CD14-positive monocyte (primary cell): ENCODE measurements around the gene SNHG17. TPM values are rescaled to one million over a fixed set of nuclear protein-coding genes. Genes with fewer than 3 reads are reported as not detected.

ENCODE experiments used
- DNase-seq, 3 donors: peaks; one replicate each; pipeline ENCODE4 v3.0.0-alpha.2; 2011 to 2022
- H2AFZ ChIP-seq: 2 replicates; pipeline ENCODE4 v1.6.0; 2012; ENCODE audit warnings: mild to moderate bottlenecking, low read depth, low read length, inconsistent platforms; ENCODE audit not compliant: insufficient read depth, poor library complexity, severe bottlenecking
- H3K27ac ChIP-seq, 2 donors: 1 replicate in 1 of 2; 2 replicates in 1 of 2; pipeline ENCODE4 v1.5.1; 2012 to 2013; ENCODE audit warnings: low read length in 2 of 2, control low read depth in 1 of 2, inconsistent platforms in 1 of 2, low read depth in 1 of 2, mild to moderate bottlenecking in 1 of 2
- H3K27me3 ChIP-seq, 2 donors: one replicate each; pipeline versions ENCODE4 v1.6.0 to v1.6.1; 2011 to 2013; ENCODE audit warnings: low read length in 2 of 2; ENCODE audit not compliant: control insufficient read depth in 2 of 2, insufficient read depth in 2 of 2
- H3K36me3 ChIP-seq, 2 donors: replicated peaks in 1 of 2; 1 replicate in 1 of 2; 2 replicates in 1 of 2; pipeline versions ENCODE4 v1.5.1 to v1.6.1; 2012 to 2013; ENCODE audit warnings: low read length in 2 of 2, control low read depth in 1 of 2, inconsistent platforms in 1 of 2, mild to moderate bottlenecking in 1 of 2; ENCODE audit not compliant: insufficient read depth in 2 of 2, control insufficient read depth in 1 of 2
- H3K4me1 ChIP-seq, 2 donors: 1 replicate in 1 of 2; 2 replicates in 1 of 2; pipeline versions ENCODE4 v1.5.1 to v1.6.1; 2012 to 2013; ENCODE audit warnings: low read length in 2 of 2, control low read depth in 1 of 2, inconsistent platforms in 1 of 2, mild to moderate bottlenecking in 1 of 2, moderate library complexity in 1 of 2; ENCODE audit not compliant: insufficient read depth in 2 of 2, control insufficient read depth in 1 of 2
- H3K4me2 ChIP-seq: replicated peaks from 2 replicates; pipeline ENCODE3; 2012; ENCODE audit warnings: low read length, moderate library complexity, mild to moderate bottlenecking; ENCODE audit not compliant: poor library complexity, severe bottlenecking; ENCODE audit errors: extremely low read depth
- H3K4me3 ChIP-seq, 3 experiments: fragments of 200-600 bp in 1 of 3; sonication (generic) in 1 of 3; replicated peaks in 1 of 3; 1 replicate in 2 of 3; 2 replicates in 1 of 3; pipeline ENCODE4 v1.5.1; 2011 to 2013; ENCODE audit warnings: low read length in 3 of 3, mild to moderate bottlenecking in 3 of 3, control low read depth in 2 of 3, low read depth in 2 of 3, inconsistent platforms in 1 of 3, moderate library complexity in 1 of 3
- H3K79me2 ChIP-seq: 2 replicates; pipeline ENCODE4 v1.6.0; 2012; ENCODE audit warnings: mild to moderate bottlenecking, control low read depth, inconsistent platforms, low read length, moderate library complexity; ENCODE audit not compliant: insufficient read depth
- H3K9ac ChIP-seq: 2 replicates; pipeline ENCODE4 v1.6.0; 2017; ENCODE audit warnings: low read length, mild to moderate bottlenecking; ENCODE audit not compliant: insufficient read depth, poor library complexity, severe bottlenecking
- H3K9me3 ChIP-seq, 2 donors: replicated peaks in 1 of 2; 1 replicate in 1 of 2; 2 replicates in 1 of 2; pipeline versions ENCODE4 v1.5.1 to v1.6.1; 2012 to 2013; ENCODE audit warnings: low read length in 2 of 2, control low read depth in 1 of 2; ENCODE audit not compliant: control insufficient read depth in 1 of 2, insufficient read depth in 1 of 2
- H4K20me1 ChIP-seq: 2 replicates; pipeline ENCODE4 v1.6.0; 2012; ENCODE audit warnings: mild to moderate bottlenecking, low read length, control low read depth, moderate library complexity; ENCODE audit not compliant: insufficient read depth
- H3K27ac Mint-ChIP-seq, 7 donors: one replicate each; pipeline ENCODE4 v1.8.0; 2020; ENCODE audit warnings: mild to moderate bottlenecking in 7 of 7, mixed read lengths in 7 of 7, moderate library complexity in 6 of 7, inconsistent platforms in 2 of 7
- H3K27me3 Mint-ChIP-seq, 3 donors: one replicate each; pipeline ENCODE4 v1.8.0; 2021 to 2022; ENCODE audit warnings: low read depth in 3 of 3, mild to moderate bottlenecking in 3 of 3, mixed read lengths in 3 of 3, moderate library complexity in 3 of 3, inconsistent platforms in 1 of 3
- H3K36me3 Mint-ChIP-seq, 2 donors: one replicate each; pipeline ENCODE4 v1.8.0; 2020; ENCODE audit warnings: mixed read lengths in 2 of 2, inconsistent platforms in 1 of 2, mild to moderate bottlenecking in 1 of 2
- H3K4me1 Mint-ChIP-seq: one replicate; pipeline ENCODE4 v1.8.0; 2020; ENCODE audit warnings: mild to moderate bottlenecking, mixed read lengths
- H3K4me3 Mint-ChIP-seq, 2 donors: one replicate each; pipeline ENCODE4 v1.8.0; 2020; ENCODE audit warnings: mild to moderate bottlenecking in 2 of 2, mixed read lengths in 2 of 2, moderate library complexity in 1 of 2
- H3K9me3 Mint-ChIP-seq, 7 donors: one replicate each; pipeline ENCODE4 v1.8.0; 2020 to 2022; ENCODE audit warnings: mixed read lengths in 7 of 7, mild to moderate bottlenecking in 6 of 7, moderate library complexity in 6 of 7, inconsistent platforms in 2 of 7
- CTCF ChIP-seq: fragments of 200-600 bp; IDR thresholded peaks from one replicate; pipeline ENCODE4 v1.8.0; 2022; ENCODE audit warnings: antibody characterized with exemption, mild to moderate bottlenecking
- WGBS: methylation state at CpG from one replicate; pipeline ENCODE4 v1.1.5; 2013; ENCODE audit warnings: missing lambda C conversion rate; ENCODE audit not compliant: insufficient coverage; 5-methylcytosine and 5-hydroxymethylcytosine counted together
- intact Hi-C, 2 donors: fragments of 100-400 bp; cut with micrococcal nuclease; formaldehyde crosslinking; loops; one replicate each; pipeline versions ENCODE4 v1.15.0 to v1.15.1; 2023
- polyA plus RNA-seq, 3 donors: library from polyadenylated mRNA; depleted of rRNA in 1 of 3; unstranded in 2 of 3; stranded (reverse) in 1 of 3; fragments of 300-500 nt in 2 of 3; fragments of >200 nt in 1 of 3; fragmentation: Illumina TruSeq in 2 of 3; gene quantifications; 1 replicate in 2 of 3; 2 replicates in 1 of 3; pipeline ENCODE4 v1.2.3, GENCODE V29; 2012 to 2021

The SNHG17 gene
- polyA plus RNA-seq, 3 donors: 10.1 to 32.4 (median 29.2) TPM

DNA sequence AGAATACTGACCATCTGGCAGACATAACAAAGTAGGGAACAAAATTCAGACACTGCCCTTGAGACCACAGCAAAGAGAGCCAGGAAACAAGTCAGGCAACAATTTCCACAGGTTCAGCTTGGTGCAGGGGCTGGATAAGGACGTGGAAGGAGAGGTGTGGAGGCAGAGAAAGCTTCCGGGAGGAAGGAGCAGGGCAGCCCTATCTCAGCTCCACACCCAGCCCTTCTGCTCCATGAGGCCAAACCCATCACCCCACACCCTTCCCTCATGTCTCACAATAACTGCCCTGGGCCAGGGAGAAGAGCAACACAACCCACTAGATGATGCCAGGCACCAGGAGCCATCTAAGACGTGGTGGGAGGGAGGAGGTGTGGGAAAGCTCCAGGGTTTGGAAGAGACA is 5.8 kb downstream of the SNHG17 start:
- Mint-ChIP-seq H3K4me3 (no peak overlapping the region), H3K36me3 (peaks cover 89 to 98% of the 10 kb centered on the region in 2 donors), H3K9me3 (peaks cover 0 to 2% (median 0%) of the 10 kb centered on the region in 7 donors), H3K27ac (peak overlapping the region in 1 of 7 donors; percentile 70), H3K27me3 (peaks cover 0 to 2% (median 0%) of the 10 kb centered on the region in 3 donors), H3K4me1 (peaks cover 15% of the 10 kb centered on the region)
- no CpG with 5 or more reads among the region's 3 CpGs for WGBS
- peaks cover 97% of the 10 kb centered on the region for H4K20me1 ChIP-seq
- peaks cover 86 to 97% of the 10 kb centered on the region in 2 donors for H3K36me3 ChIP-seq
- no peaks in the 10 kb centered on the region for H3K9me3 ChIP-seq
- DNase-seq: no peak
- no peak overlapping the region for H3K27ac ChIP-seq
- intact Hi-C loops: no loop called here
- no peak for TF ChIP-seq CTCF
- peaks cover 93% of the 10 kb centered on the region for H3K79me2 ChIP-seq
- no peak overlapping the region for H3K4me3 ChIP-seq
- H3K4me1 ChIP-seq: peaks cover 9 to 13% of the 10 kb centered on the region in 2 donors
- no peaks in the 10 kb centered on the region for H3K27me3 ChIP-seq
- H2AFZ ChIP-seq: no peak overlapping the region
- H3K4me2 ChIP-seq: no peak overlapping the region
- H3K9ac ChIP-seq: no peak overlapping the region

GRCh38 chr20:38428800-38429199 is 6.3 kb downstream of the SNHG17 start:
- Histone ChIP-seq H3K79me2 (peaks cover 91% of the 10 kb centered on the region), H3K4me1 (peaks cover 4 to 8% of the 10 kb centered on the region in 2 donors), H3K9me3 (no peaks in the 10 kb centered on the region), H3K36me3 (peaks cover 91 to 99% of the 10 kb centered on the region in 2 donors), H3K4me2 (no peak overlapping the region), H3K9ac (no peak overlapping the region), H4K20me1 (peaks cover 99% of the 10 kb centered on the region), H2AFZ (no peak overlapping the region), H3K27ac (no peak overlapping the region), H3K4me3 (no peak overlapping the region), H3K27me3 (no peaks in the 10 kb centered on the region)
- intact Hi-C loops: no loop called here
- Mint-ChIP-seq H3K27ac (peak overlapping the region in 1 of 7 donors; percentile 70), H3K4me3 (no peak overlapping the region), H3K36me3 (peaks cover 90 to 100% of the 10 kb centered on the region in 2 donors), H3K9me3 (peaks cover 0 to 2% (median 0%) of the 10 kb centered on the region in 7 donors), H3K27me3 (peaks cover 0 to 2% (median 0%) of the 10 kb centered on the region in 3 donors), H3K4me1 (peaks cover 10% of the 10 kb centered on the region)
- WGBS: 91% methylated on average over 3 of the region's 3 CpGs
- DNase-seq: no peak
- no peak for TF ChIP-seq CTCF
